Endometrial microvascular endothelial cells (primary cell): ENCODE results near the gene CDC45. TPM values are rescaled to one million over a fixed set of nuclear protein-coding genes. Genes with fewer than 3 reads are reported as not detected.

ENCODE experiments used
- in situ Hi-C: cut with HindIII; loops from 2 replicates; pipeline ENCODE4 v1.10.0; 2017; ENCODE audit warnings: low sequenced_read_pairs, low pct_unique_long_range_greater_than_20kb; ENCODE audit errors: inconsistent ontology term
- total RNA-seq: library from RNA; depleted of rRNA; stranded (reverse); fragments of >200 nt; gene quantifications from one replicate; pipeline ENCODE4 v1.2.3, GENCODE V29; 2015; ENCODE audit errors: inconsistent ontology term

Gene CDC45
- total RNA-seq, 1 donor from 2014 or later: 43.1 TPM

- in situ Hi-C loops: no loop called here
These were observed 14.7 kb upstream of the CDC45 start for GRCh38 chr22:19464975-19465374.

GRCh38 chr22:19466126-19466716, 13.5 kb upstream of the CDC45 start:
- in situ Hi-C loops: no loop called here

DNA sequence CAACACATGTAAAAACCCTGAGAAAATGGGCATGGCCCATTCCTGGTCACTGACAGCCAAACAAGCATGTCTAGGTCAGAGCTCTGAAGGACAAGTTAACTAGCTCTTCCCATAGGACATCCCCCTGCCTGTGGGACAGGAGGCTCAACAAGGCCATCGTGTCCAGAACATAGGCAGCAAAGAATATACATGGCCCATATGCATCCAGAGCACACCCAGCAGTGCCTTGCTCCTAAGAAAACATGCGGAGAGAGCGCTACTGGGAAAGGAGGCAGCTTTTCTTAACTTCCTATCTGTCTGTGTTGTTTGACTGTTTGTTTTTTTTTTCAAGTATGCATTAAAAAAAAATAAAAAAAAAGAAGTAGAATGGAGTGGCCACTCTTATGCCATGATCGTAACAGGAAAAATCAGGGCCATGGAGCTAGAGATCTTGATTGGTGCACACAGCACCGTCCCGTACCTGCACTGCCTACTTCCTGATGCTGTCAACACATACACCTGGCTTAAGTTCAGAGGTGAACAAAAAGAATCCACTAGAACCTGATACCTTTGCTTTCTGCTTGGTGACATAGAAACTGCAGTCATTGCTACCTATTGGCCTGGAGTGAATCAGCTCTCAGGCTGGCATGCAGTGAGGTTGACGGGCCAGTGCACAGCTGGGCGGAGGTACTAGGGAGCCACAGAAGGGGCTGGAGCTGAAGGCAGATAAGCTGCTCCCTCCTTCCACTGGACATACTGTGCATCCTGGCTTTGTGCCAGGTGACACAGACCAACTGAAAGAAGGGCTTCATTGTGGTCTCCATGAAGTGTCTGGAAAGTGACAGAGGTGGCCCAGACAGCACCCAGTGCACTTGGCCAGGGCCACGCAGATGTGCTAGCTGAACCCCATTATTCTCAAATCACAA, 12.6 kb upstream of the CDC45 start:
- in situ Hi-C loops: no loop called here

GRCh38 chr22:19467912-19468311, 11.8 kb upstream of the CDC45 start:
- in situ Hi-C loops: no loop called here

DNA sequence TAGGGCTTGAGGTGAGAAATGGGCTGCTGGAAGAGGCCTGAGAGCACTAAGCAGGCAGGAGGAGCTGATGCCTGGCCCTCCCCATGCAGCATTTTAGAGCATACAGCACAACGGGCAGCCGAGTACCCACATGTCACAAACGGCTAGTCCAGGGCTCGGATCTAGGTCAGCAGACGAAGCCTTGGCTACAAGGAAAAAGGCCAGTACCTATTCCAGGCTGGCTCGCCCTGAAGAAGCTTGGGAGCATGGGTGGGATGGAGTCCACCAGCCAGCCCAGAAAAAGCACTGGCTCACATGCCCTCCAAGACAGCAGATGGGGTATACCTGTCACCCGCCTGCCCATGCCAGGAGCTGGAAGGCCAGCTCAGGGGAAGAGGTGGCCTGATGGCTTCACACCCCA, 10.3 kb upstream of the CDC45 start:
- in situ Hi-C loops: no loop called here

- in situ Hi-C loops: no loop called here
These were observed 9.7 kb upstream of the CDC45 start for GRCh38 chr22:19470010-19470409.

DNA sequence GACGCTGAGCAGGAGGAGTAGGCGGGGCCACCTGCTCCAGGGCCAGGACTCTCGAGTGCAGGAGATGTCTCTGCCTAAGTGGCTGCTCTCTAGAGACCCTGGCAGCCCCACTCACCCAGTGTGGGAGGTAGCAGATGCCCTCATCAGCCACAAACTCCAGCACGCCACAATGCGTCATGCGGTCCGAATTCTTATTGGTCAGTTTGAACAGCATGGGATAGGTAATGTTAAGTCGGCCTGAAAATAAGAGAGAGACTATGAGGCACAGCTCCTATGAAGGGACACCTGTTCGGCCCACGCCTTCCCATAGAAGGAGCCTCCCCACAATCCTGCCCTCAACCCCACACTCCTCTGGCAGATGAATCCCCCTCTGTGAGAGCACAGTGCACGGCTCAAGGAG, 8.1 kb upstream of the CDC45 start:
- in situ Hi-C loops: no loop called here

GRCh38 chr22:19472233-19472632, 7.5 kb upstream of the CDC45 start:
- in situ Hi-C loops: no loop called here

DNA sequence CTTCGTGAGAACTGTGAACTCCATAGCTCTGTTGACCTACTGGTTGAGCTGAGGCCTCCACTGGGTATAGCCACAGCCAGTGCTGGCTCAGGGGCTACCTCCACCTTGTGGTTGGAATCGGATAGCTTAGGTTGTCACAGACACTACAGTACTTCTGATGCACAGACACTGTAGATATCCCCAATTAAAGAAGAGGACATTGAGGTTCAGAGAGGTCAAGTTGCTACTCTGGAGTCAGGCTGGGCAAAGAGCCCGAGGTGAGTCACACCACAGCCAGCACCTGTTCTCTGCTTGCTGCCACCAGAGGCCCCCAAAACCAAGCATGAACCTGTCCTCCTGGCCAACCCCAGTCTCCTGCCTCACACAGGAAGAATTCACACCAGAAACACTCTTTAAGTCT, 6.1 kb upstream of the CDC45 start:
- in situ Hi-C loops: no loop called here

DNA sequence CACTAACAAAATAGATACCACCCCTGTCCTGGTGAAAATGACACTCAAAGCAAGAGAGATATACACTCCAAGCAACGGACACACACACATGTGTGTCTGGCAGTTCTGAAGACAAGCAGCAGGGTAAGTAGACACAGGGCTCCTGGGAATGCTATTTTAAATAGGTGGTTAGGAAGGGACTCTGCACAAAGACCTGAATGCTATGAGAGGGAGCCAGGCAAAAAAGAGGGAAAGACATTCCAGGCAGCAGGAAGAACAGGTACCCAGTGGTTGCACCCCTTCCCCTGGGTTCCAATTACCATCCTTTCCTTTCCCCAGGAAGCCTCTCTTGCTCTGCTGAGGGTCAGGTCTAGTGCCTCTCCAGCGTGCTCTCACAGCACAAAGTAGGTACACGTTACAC, 3.7 kb upstream of the CDC45 start:
- in situ Hi-C loops: no loop called here

DNA sequence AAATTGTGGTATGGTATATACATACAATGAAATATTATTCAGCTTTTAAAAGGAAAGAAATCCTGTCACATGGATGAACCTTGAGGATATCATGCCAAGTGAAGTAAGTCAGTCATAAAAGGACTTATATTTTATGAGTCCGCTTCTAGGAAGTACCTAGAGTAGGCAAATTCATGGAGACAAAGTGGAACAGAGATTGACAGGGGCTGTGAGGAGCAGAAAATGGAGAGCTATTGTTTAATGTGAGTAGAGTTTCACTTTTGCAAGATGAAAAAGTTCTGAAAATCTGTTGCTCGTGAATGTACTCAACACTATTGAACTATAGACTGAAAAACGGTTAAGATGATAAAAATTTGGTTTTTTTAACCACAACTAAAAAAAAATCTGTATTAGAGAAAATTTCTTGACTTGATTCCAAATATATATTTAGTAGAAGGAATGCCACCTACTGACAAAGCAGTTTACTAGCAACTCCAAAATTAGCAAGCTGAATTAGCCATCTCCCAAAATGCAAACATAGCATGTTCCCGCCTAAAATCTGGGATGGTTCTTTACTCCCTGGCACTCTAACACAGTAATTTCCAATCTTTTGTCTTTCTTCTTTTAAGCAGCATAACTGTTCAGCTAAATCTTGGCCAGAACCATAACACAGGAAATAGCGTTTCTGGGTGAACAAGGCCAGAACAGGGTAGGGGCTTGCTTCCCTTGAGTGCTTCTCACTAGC, 2.2 kb upstream of the CDC45 start:
- in situ Hi-C loops: no loop called here

- in situ Hi-C loops: no loop called here
These were observed 1.4 kb upstream of the CDC45 start for GRCh38 chr22:19478045-19478900.

GRCh38 chr22:19478901-19479354, 792 bp upstream of the CDC45 start, which contains the start of gene UFD1:
Gene UFD1, minus strand, starts transcription at chr22:19479193. Its CDS starts 108 bp downstream, at chr22:19479085.
- in situ Hi-C loops: no loop called here

DNA sequence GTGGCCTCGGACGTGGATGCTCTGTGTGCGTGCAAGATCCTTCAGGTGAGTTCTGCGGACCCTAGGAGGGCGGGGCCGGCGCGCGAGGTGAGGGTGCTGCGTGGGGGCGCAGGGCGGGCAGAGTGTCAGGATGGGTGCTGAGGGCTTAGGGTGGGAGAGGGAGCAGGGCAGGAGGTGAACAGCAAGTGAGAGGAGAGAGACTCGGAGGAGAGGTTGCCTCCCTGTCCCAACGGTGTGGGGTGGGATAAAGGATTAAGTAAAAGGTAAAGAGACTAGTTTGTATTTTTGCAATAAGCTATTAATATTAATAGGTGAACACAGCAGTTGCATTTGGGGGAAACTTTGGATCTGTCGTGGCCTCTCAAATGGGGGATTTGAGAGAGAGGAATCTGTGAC, 451 bp downstream of the CDC45 start:
- in situ Hi-C loops: no loop called here

DNA sequence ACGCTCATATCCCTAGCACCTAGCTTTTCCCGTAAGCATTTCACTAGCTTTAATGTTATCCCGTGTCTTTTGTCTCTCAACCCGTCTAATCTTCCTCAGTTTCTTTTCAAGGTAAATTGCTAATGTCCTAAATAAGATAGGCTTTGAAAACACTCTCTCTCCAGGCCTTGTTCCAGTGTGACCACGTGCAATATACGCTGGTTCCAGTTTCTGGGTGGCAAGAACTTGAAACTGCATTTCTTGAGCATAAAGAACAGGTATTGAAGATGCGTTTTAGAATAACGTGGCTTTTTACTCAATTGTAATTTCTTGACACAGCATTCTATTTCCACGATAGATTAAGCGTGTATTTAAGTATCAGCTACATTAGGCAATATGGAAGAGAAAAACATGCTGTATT, 1.1 kb downstream of the CDC45 start:
- in situ Hi-C loops: no loop called here

GRCh38 chr22:19482297-19482696, 2.6 kb downstream of the CDC45 start:
- in situ Hi-C loops: no loop called here

DNA sequence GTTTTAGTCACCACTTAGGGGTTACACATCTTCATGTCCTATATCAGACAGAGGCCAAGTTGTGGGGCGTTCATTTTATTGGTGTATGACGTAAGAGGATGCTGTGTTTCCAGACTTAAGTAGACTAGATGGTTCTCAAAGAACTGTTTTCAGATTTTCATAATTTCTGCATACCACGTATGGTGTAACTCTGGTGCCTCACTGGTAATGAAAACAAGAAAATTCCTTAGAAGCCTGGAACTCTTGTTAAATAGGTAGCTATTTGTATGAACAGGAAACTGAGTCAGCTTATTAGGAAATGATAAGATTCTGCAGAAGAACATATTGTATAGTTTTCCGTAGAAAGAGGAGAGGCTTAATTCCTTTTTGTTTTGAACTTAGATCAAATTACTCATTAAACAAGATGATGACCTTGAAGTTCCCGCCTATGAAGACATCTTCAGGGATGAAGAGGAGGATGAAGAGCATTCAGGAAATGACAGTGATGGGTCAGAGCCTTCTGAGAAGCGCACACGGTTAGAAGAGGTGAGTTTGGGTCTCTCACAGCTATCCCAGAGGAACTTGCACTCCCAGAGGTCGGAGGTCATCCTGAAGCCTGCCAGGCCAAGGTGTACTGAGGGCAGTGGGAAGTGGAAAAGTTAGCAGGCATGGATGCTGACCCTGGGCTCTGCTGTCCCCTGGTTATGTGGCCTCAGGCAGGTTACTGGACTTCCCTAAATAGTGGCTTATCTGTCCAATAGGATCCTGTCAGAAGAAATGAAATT, 3.9 kb downstream of the CDC45 start:
- in situ Hi-C loops: no loop called here

DNA sequence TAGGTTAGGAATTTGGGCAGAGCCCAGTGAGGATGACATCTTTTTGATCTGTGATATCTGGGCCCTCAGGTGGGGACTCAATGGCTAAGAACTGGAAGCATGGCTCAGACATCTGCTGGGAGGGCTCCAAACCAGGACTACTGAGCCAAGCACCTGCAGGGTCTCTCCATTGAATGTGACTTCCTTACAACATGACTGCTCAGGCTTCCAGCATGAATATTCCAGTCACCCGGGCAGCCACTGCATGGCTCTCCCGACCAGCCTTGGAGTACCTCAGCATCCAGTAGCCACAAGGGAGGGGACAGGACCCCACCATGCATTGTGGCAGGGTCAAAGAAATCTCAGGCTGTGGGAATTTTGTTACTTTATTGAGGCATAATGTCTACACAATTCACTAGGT, 8.6 kb downstream of the CDC45 start:
- in situ Hi-C loops: no loop called here
